AML-193 (cell line): ENCODE results near the gene TTC38.

Source experiments
- DNase-seq, 2 experiments: peaks; one replicate each; lab custom pipeline; 2025; lab: John Stamatoyannopoulos, UW

TTC38 gene

GRCh38 chr22:46278656-46279645 lies 11.1 kb downstream of the TTC38 start:
- DNase-seq: no peak

GRCh38 chr22:46280063-46280817 lies 12.4 kb downstream of the TTC38 start:
- DNase-seq: no peak

- DNase-seq: no peak
These were observed 13.3 kb downstream of the TTC38 start for GRCh38 chr22:46280999-46281623.

- DNase-seq: no peak
These were observed 14.3 kb downstream of the TTC38 start for GRCh38 chr22:46281866-46282678.

GRCh38 chr22:46286006-46286405 lies 18.2 kb downstream of the TTC38 start:
- no peak for DNase-seq

- DNase-seq: no peak
These were observed 19.4 kb downstream of the TTC38 start for GRCh38 chr22:46286941-46287872.

GRCh38 chr22:46287873-46288751 lies 20.3 kb downstream of the TTC38 start:
- no peak for DNase-seq

GRCh38 chr22:46288846-46289243 lies 21.0 kb downstream of the TTC38 start:
- no peak for DNase-seq

- DNase-seq: no peak
These were observed 21.6 kb downstream of the TTC38 start for GRCh38 chr22:46289244-46289891.

- no peak for DNase-seq
These were observed 22.5 kb downstream of the TTC38 start for GRCh38 chr22:46290121-46290842.

GRCh38 chr22:46290843-46291785 lies 23.3 kb downstream of the TTC38 start:
- no peak for DNase-seq

- DNase-seq: no peak
These were observed 24.4 kb downstream of the TTC38 start for GRCh38 chr22:46292173-46292572.

GRCh38 chr22:46292732-46293131 lies 24.9 kb downstream of the TTC38 start:
- no peak for DNase-seq

- no peak for DNase-seq
These were observed 25.9 kb downstream of the TTC38 start for GRCh38 chr22:46293577-46294260.

GRCh38 chr22:46294784-46295183 lies 27.0 kb downstream of the TTC38 start:
- DNase-seq: no peak

- DNase-seq: no peak
These were observed 27.6 kb downstream of the TTC38 start for GRCh38 chr22:46295277-46295971.
